CD4-positive, alpha-beta T cell treated with Interleukin-15 for 1 hour (primary cell): ENCODE measurements around the gene SCUBE1.
A peak's percentile ranks its signal among the peaks of the same experiment; 100 is the strongest.

Source experiments
- DNase-seq: peaks from one replicate; pipeline ENCODE4 v3.0.0-alpha.2; 2020

SCUBE1 gene

DNA sequence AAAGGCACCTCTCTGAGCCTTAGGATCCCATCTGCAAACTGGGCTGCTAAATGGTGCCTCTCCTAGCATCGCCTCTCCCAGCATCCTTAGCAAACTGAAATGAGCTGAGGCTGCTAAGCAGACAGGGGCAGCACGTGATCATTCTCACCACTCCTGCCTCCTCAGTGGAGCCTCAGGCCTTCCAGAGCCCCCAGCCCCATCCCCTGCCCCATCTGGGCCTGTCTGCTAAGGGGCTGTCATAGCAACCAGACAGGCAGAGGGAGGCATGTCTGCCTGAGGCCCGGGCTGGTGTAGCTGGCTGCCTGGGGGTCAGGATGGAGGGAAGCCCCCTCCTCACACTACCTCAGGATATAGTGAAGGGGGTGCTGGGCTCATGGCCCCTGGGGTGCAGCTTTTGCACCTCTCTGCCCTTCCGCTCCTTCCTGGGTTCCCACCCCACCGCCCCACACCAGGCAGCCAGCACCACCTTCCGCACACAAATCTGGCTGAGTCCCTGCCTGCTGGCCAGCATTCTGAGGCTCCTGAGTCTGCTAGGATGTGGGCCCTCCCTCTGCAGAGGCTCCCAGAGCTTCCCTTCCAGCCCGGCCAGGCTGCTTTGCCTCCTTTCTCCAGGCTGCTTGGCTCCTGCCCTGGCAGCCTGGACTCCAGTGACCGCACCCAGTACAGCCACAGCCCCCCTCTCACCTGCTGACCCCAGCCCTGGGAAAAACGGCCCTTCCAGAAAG lies 108.7 kb downstream of the SCUBE1 start:
- DNase-seq, result no peak

DNA sequence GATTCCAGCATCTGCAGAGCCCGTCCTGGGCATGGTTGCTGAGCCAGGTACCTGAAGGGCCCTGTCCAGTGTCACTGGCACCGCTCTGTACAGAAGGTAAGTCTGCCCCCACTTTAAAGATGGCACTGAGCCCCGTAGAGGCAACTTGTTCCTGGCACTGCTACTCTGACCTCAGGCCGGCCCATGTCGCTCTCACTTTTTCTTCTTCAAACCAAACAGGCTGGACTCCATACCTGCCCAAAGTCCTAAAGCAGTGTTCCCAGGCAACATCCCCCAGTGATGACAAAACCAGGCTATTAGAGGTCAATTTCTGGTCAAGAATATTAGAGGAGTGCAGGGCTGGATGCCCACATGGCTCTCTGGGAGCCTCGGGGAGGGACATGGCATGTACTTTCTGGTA lies 109.6 kb downstream of the SCUBE1 start:
- DNase-seq, result no peak

DNA sequence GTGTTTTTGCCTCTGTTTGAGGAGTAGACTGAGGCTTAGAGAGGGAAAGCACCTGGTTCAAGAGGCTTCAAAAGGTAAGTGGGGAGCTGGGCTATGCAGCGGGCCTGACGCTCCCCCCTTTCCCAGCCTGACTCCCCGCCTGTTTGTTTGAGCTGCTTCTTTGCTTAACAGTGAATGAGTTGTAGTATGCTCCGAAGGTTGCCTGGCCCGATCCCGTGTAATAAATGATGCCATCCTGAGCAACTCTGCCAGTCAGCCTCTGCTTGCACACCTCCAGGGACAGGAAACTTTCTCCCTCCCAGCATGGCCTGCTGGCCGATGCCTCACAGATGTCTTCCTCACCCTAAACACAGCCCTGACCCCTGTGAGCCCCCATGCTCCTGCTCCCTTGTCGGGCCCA lies 110.7 kb downstream of the SCUBE1 start:
- no peak for DNase-seq

DNA sequence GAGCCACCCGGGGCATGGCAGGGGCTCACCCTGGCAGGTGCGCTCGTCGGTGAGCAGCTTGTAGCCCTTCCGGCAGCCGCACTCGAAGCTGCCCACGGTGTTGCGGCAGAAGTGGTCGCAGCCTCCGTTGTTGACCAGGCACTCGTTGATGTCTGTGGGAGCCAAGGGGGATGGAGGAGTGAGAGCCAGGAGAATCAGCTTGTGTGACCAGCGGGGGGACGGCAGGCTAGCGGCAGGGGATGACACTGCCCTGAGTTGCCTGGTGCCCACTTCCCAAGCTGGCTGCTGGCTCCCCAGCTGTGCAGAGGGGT lies 111.5 kb downstream of the SCUBE1 start:
- DNase-seq, result no peak

DNA sequence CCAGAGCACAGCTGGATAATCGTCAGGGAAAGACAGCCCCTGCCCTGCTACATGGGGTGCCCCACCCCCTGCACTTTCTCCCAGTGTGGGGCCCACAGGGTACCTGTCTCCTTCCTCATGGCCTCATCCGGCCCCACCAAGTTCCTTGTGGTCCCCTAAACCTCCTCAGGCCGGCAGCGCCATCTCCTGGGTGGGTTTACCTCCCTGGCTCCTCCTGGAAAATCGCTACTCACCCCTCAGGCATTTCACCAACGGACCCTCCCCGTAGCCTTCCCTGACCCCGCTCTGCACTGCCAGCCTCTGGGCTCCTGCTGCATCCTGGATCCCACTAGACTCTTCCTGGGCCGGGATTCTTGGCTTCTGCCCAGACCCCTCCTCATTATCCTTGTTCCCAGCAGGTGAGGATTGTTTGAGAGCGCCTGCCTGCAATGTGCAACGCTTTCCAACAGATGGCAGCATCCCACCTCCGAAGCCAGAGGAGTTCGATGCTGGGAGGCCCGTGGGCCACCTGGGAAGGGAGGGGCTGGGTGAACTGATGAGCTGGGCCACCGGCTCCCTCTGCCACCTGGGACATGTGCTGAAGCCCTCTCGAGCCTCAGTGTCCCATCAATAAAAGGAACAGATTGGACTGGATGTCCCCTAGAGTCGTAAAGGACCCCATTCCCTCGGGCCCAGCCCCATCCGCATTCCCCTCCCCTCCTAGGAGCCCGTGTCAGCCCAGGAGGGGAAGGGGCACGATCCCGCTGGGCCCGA lies 112.0 kb downstream of the SCUBE1 start:
- DNase-seq, result peak; percentile 53

DNA sequence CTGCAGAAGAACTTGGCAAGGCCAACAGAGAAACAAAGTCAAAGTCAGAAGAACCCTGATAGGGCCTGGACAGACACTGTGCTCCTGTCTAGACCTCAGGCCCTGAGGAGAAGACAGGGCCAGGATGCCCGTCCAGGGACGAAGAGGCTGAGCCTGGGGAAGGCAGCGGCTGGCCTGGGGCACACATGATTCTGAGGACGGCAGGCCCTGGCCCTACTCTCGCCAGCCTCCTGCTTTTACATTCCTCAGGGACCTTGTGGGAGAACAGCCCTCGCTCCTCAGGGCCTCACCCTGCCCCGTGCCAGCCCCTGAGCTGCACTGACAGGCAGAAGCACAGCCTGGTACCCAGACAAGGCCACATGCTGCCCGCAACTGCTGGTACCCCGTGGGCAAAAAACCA lies 112.6 kb downstream of the SCUBE1 start:
- no peak for DNase-seq

DNA sequence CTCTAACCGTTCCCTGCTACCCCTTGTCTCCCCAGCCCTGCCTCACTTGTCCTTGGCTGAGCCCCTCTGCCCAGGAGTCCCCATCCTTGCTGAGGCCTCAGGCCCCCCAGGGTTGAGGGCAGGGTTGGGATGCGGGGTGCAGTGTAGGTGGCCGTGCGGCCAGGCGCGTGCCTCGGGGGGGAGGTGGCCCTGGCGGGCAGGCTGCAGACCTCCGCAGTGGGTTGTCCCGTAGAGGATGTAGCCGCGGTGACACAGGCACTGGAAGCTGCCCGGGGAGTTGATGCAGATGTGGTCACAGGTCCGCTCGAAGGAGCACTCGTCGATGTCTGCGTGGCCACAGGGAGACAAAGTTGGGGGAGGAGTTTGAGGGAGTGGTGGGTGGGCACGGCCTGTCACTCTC lies 114.3 kb downstream of the SCUBE1 start:
- no peak for DNase-seq

DNA sequence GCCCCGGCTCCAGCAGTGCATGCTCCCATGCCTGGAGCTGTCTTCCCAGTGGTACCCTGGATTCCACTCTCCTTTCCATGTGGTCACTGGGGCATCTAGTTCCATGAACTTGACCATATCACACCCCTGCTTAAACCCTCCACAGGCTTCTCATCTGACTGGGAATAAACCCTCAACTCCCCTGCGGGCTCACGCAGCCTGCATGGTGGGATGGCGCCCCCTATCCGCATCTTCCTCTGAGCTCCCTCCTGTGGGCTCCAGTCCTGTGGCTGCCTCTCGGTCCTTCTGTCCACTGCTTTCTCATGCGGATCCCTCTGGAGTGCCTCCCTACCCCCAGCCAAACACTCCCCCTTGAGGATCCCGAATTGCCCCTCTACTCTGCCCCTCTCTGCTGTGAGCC lies 114.8 kb downstream of the SCUBE1 start:
- DNase-seq, result no peak

DNA sequence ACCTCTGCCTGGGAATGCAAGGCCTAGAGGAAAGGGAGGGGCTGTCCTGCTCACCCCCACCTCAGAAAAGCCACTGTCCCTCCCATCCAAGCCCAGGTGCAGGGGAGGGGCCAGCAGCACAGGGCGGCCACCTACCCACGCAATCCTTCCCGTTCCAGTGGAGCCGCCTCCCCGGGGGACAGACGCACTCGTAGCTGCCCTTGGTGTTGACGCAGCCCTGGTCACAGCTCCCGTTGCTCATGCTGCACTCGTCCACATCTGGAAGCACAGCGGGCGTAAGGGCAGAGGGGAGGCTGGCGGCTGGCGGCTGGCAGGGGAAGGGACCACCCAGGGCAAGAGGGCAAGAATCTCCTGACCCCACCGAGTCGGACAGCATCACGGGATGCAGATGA lies 115.9 kb downstream of the SCUBE1 start:
- no peak for DNase-seq

DNA sequence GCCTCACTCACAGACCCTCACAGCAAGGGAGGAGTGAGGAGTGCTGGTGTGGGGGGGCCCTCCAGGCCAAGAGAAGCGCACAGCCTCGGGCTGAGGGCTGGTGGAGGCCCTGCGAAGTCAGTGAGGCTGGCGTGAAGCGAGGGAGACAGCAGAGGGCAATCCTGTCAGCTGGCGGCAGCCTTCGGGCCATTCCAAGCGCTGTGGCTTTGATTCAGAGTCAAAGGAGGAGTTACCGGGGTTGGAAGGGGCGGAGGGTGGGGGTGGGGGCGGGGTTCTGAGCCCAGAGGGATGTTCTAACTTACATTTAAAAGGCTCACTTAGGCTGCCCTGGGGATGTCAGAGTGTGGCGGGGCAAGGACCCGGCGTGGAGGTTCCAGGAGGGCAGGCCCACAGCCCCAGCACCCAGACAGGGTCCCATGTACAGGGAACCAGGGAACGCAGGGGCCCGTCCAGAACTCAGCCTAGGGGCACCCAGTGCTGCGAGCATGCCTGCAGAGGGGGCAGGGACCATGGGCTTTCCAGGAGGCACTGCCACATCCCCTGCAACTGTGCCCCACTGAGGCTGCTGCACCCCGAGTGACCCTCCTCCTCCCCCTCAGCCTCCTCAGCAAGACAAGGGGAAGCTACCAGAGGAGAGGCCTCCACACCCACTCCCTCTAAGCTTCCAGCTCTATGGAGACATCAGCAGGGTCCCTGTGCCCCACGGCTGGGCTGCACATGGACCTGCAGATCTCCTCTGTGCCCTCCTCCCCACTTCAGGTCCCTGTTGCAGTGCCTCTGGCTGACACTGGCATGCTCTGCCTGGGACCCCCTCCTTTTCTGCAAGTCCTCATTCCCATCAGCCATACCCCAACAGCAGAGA lies 116.6 kb downstream of the SCUBE1 start:
- no peak for DNase-seq

DNA sequence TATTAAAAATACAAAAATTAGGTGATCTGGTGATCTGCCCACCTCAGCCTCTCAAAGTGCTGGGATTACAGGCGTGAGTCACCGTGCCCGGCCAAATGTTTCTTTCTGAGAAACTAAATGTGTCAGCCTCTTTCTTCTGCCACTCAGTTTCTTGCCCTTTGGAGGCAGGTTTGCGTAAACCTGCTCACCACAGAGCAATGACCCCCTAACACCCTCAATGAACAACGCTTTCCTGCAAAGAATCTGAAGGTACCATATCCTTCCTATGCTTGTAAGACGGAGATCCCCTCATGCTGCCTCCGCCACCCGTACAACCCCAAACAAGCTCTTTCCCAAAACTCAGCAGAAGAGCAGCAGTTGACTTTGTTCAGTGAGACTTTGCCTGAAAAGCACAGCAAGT lies 117.6 kb downstream of the SCUBE1 start:
- no peak for DNase-seq

DNA sequence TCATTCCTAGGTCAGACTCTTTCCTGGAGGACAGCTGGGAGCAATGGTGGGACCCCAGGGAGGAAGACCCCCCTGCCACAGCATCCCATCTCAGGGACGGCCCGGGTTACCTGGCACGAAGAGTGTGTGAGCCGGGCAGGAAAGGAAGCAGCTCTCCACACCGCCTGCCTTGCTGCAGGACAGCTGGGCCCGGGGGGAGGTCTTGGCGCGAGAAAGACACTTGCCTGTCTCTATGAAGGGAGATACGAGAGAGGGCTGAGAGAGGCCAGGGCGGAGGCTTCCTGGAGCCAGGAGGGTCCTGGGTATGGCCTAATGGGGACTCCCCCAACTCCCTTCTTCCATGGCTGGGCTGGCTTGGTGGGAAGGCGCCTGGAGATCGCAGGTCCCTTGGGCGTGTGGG lies 120.2 kb downstream of the SCUBE1 start:
- DNase-seq, result no peak

DNA sequence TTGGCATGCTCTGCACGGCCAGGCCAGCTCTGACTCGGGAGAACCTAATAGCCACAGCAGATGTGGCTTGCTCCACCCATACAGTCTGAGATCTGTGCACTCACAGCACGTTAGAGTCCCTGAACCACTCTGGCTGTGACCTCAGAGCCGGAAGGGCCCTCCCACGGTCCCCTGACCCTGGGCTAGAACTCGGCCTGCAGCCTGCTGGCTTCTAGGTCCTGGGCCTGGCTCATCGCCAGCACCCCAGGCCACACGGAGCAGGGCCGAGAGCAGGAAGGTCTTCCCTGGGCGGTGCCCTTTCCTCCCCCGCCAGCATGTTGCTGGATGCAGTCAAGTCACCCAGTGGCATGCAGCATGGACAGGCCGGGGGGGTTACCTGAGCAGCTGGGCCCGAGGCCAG lies 120.9 kb downstream of the SCUBE1 start:
- DNase-seq, result no peak

DNA sequence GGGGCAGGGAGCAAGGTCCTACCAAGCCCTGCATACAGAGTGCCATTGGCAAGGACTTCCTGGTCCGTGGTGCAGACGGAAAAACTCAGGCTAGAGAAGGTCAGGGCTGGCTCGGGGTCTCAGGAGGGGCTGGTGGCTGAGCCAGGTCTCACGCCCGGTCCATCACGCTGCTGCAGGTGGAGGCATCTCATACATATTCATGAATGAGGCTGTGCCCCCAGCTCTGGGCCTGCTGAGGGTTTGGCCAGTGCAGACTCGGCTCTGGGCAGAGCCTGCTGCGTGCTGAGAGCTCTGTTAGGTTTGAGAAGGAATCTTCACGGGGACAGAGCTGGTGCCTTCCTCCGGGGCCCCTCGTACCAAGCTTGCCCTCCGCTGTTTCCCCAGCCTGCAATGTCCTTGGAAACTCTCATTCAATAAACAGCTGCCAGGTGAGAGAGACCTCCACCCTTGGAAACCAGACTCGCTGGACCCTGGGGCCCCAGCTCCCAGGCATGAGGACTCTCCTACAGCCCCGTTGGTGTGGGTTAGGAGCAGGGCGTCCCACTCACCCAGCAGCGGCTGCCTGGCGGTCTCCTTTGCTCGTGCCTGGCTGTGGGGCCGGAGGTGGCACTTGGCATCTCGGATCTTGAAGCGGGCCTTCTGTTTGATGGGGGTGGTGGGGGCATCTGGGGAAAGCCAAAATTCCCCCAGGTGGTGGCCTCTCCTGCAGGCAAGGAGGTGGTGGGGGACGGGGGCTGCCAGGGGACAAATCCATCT lies 122.4 kb downstream of the SCUBE1 start:
- no peak for DNase-seq

DNA sequence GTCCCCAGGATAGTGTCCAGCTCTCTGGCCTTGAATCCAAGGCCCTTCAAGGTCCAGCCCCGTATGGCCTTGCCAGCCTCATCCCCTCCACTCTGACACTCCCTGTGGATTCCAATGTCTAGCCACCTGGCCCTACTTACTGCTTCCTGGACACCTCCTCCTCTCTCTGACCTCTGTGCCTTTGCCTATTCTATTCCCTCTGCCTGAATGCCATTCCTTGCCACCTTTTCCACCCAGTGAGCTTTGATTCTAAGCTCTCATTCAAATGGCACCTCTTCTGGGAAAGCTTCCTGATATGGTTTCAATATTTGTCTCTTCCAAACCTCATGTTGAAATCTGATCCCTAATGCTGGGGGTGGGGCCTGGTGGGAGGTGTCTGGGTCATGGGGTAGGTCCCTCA lies 124.4 kb downstream of the SCUBE1 start:
- no peak for DNase-seq

DNA sequence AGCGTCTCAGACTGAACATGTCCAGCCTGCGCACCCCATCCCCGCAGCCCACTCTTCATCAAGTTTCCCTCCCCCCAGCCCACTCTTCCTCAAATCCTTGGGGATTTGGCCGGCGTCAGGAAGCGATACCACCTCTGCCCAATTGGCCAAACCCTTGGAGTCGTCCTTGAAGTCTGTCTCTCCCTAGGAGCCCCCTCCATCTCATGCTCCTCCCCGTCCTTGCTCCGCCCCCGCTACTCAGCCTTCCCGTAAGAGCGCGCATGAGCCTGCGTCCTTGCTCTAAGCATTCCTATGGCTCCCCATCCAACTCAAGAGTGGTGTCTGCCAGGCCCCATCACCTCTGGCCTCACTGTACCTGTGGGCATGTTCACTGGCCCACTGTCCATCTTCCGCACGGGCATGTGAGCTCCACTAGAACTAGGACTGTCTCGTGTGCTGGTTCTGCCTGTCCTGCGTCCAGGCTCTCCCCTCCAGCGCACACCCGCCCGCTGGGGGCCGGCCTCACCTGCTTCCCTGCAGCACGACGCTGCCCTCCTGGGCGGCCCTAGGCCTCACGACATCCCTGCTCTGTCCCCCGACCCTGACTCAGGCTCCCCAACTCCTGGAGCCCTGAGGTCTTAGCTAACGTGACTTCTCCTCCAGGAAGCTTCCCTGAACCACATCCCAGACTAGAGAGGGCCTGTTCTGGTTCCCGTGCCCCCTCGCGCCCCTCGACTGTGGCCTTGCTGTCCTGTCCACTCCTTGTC lies 125.7 kb downstream of the SCUBE1 start:
- no peak for DNase-seq

DNA sequence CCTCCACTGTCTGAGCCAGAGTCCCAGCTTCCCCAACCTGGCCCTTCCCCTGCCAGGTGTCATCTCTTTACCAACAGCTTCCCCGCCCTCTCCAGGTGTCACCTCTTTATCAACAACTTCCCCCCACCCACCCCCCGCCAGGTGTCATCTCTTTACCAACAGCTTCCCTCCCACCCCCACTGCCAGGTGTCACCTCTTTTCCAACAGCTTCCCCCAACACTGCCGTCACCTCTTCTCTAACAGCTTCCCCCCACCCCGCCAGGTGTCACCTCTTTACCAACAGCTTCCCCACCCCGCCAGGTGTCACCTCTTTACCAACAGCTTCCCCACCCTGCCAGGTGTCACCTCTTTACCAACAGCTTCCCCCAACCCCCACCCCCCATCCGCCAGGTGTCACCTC lies 126.4 kb downstream of the SCUBE1 start:
- DNase-seq, result no peak

DNA sequence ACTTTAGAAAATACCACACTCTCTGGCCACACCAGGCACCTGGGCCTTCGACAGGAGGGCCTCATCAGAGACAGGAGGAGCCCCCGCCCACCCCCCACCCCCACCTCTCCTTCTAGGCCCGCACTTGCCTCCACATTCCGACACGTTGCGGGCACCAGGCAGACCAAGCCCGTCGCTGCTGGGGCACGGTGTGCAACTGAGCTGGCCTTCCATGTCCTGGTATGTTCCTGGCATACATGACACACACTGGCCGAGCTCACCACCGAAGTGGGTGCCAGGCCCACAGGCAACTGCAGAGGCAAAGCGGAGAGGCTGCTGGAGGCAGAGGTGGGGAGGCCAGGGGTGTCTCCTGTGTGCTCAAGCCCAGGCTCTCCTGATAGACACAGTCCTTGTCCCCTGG lies 129.2 kb downstream of the SCUBE1 start:
- DNase-seq, result no peak

DNA sequence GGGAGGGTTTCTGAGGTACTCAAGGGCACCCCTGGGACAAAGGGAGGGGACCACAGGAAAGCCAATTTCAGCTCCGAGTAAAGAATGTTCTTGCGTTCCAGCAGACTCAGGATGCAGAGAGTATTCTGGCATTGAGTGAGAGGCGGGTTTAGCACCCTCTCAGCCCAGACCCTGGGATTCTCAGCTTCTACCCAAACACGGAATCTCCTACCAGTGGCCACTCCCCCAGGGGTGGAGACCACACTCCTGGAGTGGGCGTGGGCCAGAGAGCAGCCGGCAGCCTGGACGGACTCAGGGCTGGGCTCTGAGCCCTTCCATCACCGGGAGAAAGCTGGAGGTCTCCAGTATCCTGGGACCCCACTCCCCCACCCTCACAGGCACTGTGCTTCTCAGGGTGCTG lies 130.1 kb downstream of the SCUBE1 start:
- DNase-seq, result no peak

DNA sequence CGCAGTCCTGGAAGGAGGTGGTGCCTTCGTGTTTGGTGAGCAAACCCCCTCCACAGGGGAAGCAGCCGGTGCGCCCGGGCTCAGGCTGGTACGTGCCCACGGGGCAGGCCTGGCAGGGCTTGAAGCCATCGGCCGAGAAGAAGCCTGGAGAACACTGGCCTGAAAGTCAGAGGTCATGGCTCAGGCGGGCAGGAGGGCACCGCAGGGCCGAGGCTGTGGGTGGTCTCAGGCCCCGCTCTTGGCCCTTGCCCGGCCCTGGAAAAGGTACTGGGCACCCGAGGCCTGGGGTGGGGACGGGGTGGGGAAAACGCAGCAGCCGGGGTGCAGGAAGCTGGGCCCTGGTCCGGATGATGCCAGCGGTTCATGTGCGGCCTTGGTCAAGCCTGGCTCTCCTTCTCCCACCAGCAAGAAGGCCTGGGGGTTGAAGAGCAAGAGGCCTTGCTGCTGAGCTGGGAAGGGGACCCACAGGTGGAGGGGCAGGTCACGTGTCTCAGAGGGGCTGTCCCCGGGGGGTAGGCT lies 130.7 kb downstream of the SCUBE1 start:
- DNase-seq, result no peak

DNA sequence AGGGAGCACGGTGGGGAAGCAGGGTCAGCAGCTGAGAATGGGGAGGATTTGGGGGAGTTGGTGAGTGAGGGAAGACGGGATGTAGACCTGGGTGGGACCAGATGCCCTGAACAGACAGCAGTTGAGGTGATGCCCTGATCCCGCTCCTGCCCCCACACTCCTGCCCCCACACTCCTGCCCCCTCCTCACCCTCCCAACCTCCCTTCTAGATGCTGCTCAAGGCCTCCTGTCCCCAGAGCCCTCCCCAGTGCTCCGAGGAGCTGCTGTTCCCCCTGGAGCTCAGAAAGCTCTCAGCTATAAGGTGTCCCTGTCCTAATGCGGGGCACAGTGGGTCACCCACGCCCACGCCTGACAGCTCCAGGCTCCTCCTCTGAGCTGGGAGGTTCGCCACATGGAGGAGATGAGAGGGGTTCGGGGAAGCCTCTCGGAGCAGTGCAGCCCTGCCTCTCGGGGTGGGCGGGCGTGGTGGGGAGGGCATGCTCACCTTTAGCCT lies 131.2 kb downstream of the SCUBE1 start:
- DNase-seq, result no peak
